HFFc6 (cell line): Measurements from ENCODE around the gene NPAS2. TPM values are rescaled to one million over a fixed set of nuclear protein-coding genes. Genes with fewer than 3 reads are reported as not detected.

Experiments used
- DNase-seq: peaks from one replicate; pipeline ENCODE4 v3.0.0-alpha.2; 2018
- H3K27ac Mint-ChIP-seq: 2 replicates; pipeline ENCODE4 v1.8.0; 2020; ENCODE audit warnings: mild to moderate bottlenecking, mixed read lengths
- H3K27me3 Mint-ChIP-seq: 2 replicates; pipeline ENCODE4 v1.8.0; 2021; ENCODE audit warnings: mild to moderate bottlenecking, moderate library complexity, mixed read lengths; ENCODE audit not compliant: insufficient read depth
- H3K36me3 Mint-ChIP-seq: 2 replicates; pipeline ENCODE4 v1.8.0; 2021; ENCODE audit warnings: low read depth, mixed read lengths
- H3K4me1 Mint-ChIP-seq: 2 replicates; pipeline ENCODE4 v1.8.0; 2020; ENCODE audit warnings: low read depth, mixed read lengths
- H3K4me3 Mint-ChIP-seq: 2 replicates; pipeline ENCODE4 v1.8.0; 2020; ENCODE audit warnings: mild to moderate bottlenecking, moderate library complexity, mixed read lengths
- H3K9me3 Mint-ChIP-seq: 2 replicates; pipeline ENCODE4 v1.8.0; 2020; ENCODE audit warnings: mild to moderate bottlenecking, mixed read lengths
- CTCF ChIP-seq: fragments of 200-600 bp; sonication (generic); IDR thresholded peaks from 2 replicates; pipeline ENCODE4 v1.5.0; 2021; ENCODE audit warnings: antibody characterized with exemption, mild to moderate bottlenecking
- total RNA-seq, 6 experiments: library from RNA; stranded (reverse); fragmentation: NEBNext Ultra II Directional; extraction: Animal tissue kit (Norgen Biotek cat#: 25700); gene quantifications; 2 replicates in 1 of 6; 3 replicates in 5 of 6; pipeline ENCODE4 v1.2.3, GENCODE V29; 2021

The NPAS2 gene
- total RNA-seq, 6 experiments from 2014 or later = 8.8 to 14.7 (median 9.3) TPM

- H3K4me3 Mint-ChIP-seq = no peak overlapping the region
- peaks cover 2% of the 10 kb centered on the region; the same call in 1 of the 2 replicates for H3K27me3 Mint-ChIP-seq
- TF ChIP-seq CTCF = no peak
- H3K27ac Mint-ChIP-seq = no peak overlapping the region
- H3K36me3 Mint-ChIP-seq = no peaks in the 10 kb centered on the region
- no peak for DNase-seq
- H3K9me3 Mint-ChIP-seq = no peaks in the 10 kb centered on the region
- H3K4me1 Mint-ChIP-seq = peaks cover 2% of the 10 kb centered on the region
Measured at GRCh38 chr2:100778637-100779450, 41.1 kb upstream of the NPAS2 start.

GRCh38 chr2:100779908-100780202 lies 40.1 kb upstream of the NPAS2 start:
- H3K27ac Mint-ChIP-seq = no peak overlapping the region
- H3K4me1 Mint-ChIP-seq = no peaks in the 10 kb centered on the region
- no peak for DNase-seq
- no peaks in the 10 kb centered on the region for H3K36me3 Mint-ChIP-seq
- H3K9me3 Mint-ChIP-seq = no peaks in the 10 kb centered on the region
- H3K27me3 Mint-ChIP-seq = peaks cover 2% of the 10 kb centered on the region; the same call in 1 of the 2 replicates
- no peak for TF ChIP-seq CTCF
- no peak overlapping the region for H3K4me3 Mint-ChIP-seq

GRCh38 chr2:100780203-100781008 lies 39.5 kb upstream of the NPAS2 start:
- no peak overlapping the region for H3K27ac Mint-ChIP-seq
- H3K4me1 Mint-ChIP-seq = peaks cover 4% of the 10 kb centered on the region
- H3K36me3 Mint-ChIP-seq = no peaks in the 10 kb centered on the region
- no peak for TF ChIP-seq CTCF
- peaks cover 2% of the 10 kb centered on the region; the same call in 1 of the 2 replicates for H3K27me3 Mint-ChIP-seq
- no peaks in the 10 kb centered on the region for H3K9me3 Mint-ChIP-seq
- DNase-seq = no peak
- no peak overlapping the region for H3K4me3 Mint-ChIP-seq

GRCh38 chr2:100781009-100781325 lies 39.0 kb upstream of the NPAS2 start:
- H3K27ac Mint-ChIP-seq = no peak overlapping the region
- H3K36me3 Mint-ChIP-seq = no peaks in the 10 kb centered on the region
- H3K4me1 Mint-ChIP-seq = peaks cover 10% of the 10 kb centered on the region

More at GRCh38 chr2:100781009-100781325, 39.0 kb upstream of the NPAS2 start:
- DNase-seq = no peak
- no peak for TF ChIP-seq CTCF
- Mint-ChIP-seq H3K4me3 (no peak overlapping the region), H3K9me3 (no peaks in the 10 kb centered on the region), H3K27me3 (peaks cover 2% of the 10 kb centered on the region; the same call in 1 of the 2 replicates)
